AG09319 (cell line): Measurements from ENCODE around the gene TEKT5.

ENCODE experiments used
- DNase-seq: peaks from one replicate; pipeline ENCODE4 v3.0.0-alpha.2; 2010; ENCODE audit warnings: low read depth; ENCODE audit errors: extremely low read depth
- CTCF ChIP-seq: IDR thresholded peaks from 2 replicates; pipeline ENCODE4 v1.5.1; 2011; ENCODE audit warnings: low read depth, mild to moderate bottlenecking, inconsistent platforms, low read length, moderate library complexity

The TEKT5 gene

GRCh38 chr16:10616419-10616755, 78.3 kb downstream of the TEKT5 start:
- no peak for DNase-seq
- TF ChIP-seq CTCF: no peak

DNA sequence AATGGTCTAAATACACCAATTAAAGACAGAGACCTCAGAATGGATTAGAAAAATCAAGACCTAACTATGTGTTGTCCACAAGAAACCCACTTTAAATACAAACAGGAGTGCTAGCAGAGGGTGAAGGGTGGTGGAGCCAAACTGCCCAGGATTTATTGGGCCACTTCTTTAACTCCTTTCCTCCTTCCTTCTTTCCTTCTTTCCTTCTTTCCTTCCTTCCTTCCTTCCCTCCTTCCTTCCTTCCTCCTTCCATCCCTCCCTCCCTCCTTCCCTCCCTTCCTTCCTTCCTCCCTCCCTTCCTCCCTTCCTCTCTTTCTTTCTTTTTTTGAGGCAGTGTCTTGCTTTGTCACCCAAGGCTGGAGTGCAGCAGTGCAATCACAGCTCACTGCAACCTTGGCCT, 80.0 kb downstream of the TEKT5 start:
- DNase-seq: no peak
- TF ChIP-seq CTCF: no peak

- TF ChIP-seq CTCF: no peak
- no peak for DNase-seq
These were observed 80.8 kb downstream of the TEKT5 start for GRCh38 chr16:10613785-10614485.

DNA sequence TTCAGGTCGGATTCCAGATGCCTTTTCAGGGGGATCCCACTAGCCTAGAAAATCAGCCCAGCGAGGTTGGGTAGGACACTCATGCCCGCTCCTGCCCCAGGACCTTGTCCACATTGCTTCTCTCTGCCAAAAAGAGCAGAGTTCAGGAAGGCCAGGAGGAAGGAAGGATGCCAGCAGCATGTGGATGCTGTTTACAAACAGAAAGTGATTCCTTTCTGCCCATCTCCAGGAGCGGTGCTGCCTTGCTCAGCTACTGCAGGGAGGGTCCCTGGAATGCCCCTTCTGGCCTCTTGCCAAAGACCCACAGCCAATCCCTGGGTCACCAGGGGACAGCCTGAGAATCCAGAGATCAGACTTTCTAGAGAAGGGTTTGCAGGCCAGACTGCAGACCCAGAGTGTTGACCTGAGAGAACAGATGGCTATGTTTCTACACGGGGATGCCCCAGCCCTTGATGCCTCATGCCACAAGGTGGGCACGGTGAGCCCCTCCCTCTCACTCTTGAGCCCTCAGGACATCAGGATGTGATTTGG, 82.0 kb downstream of the TEKT5 start:
- TF ChIP-seq CTCF: no peak

GRCh38 chr16:10611825-10612342, 82.8 kb downstream of the TEKT5 start:
- no peak for TF ChIP-seq CTCF
- no peak for DNase-seq

More for the DNA sequence above, 82.0 kb downstream of the TEKT5 start:
- DNase-seq: no peak

- no peak for TF ChIP-seq CTCF
- no peak for DNase-seq
These were observed 84.1 kb downstream of the TEKT5 start for GRCh38 chr16:10610499-10611184.

DNA sequence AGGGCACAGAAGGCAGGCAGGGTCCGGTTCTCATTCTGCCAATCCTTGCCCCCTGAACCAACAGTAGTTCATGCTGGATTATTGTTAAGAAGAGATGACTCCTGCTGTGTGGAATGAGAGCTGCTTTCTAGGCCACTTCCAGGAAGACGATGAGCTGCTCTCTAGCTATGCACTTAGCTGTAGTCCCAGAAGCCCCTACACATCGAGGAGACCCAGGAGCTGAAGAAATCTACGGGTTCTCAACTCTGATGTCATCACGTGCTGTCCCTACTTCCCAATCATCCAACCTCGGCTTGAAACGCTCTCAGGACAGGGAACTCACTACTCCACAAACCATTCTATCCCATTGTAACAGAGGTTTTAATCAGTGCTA, 85.3 kb downstream of the TEKT5 start:
- TF ChIP-seq CTCF: peak; percentile 13
- DNase-seq: no peak
